Chondrocyte (in vitro differentiated cells): ENCODE data around the gene FAM53B. TPM values are rescaled to one million over a fixed set of nuclear protein-coding genes. Genes with fewer than 3 reads are reported as not detected.

ENCODE experiments used
- DNase-seq: peaks from one replicate; pipeline ENCODE4 v3.0.0; 2021; ENCODE audit warnings: mixed read lengths, low spot score
- H3K27ac Mint-ChIP-seq: one replicate; pipeline ENCODE4 v1.8.0; 2021; ENCODE audit warnings: mild to moderate bottlenecking, moderate library complexity, mixed read lengths; ENCODE audit not compliant: unreplicated experiment
- H3K27me3 Mint-ChIP-seq: 2 replicates; pipeline ENCODE4 v1.8.0; 2021; ENCODE audit warnings: low read depth, mixed read lengths
- H3K36me3 Mint-ChIP-seq: 2 replicates; pipeline ENCODE4 v1.8.0; 2021; ENCODE audit warnings: low read depth, mixed read lengths
- H3K4me1 Mint-ChIP-seq: 2 replicates; pipeline ENCODE4 v1.8.0; 2021; ENCODE audit warnings: low read depth, mild to moderate bottlenecking, mixed read lengths
- H3K4me3 Mint-ChIP-seq: one replicate; pipeline ENCODE4 v1.8.0; 2021; ENCODE audit warnings: mild to moderate bottlenecking, moderate library complexity, mixed read lengths; ENCODE audit not compliant: unreplicated experiment
- H3K9me3 Mint-ChIP-seq: 2 replicates; pipeline ENCODE4 v1.8.0; 2021; ENCODE audit warnings: low read depth, mixed read lengths
- total RNA-seq: library from RNA; stranded (reverse); gene quantifications from 3 replicates; pipeline ENCODE4 v1.2.1, GENCODE V29; 2021
- TF ChIP-seq, protein P1 (sequence below): fragments of 200-600 bp; sonication (generic); IDR thresholded peaks from 2 replicates; pipeline ENCODE4 v1.5.0; 2021; ENCODE audit warnings: antibody characterized with exemption, mild to moderate bottlenecking, moderate library complexity

Gene FAM53B
- total RNA-seq, 1 donor from 2014 or later: 16.1 TPM

DNA sequence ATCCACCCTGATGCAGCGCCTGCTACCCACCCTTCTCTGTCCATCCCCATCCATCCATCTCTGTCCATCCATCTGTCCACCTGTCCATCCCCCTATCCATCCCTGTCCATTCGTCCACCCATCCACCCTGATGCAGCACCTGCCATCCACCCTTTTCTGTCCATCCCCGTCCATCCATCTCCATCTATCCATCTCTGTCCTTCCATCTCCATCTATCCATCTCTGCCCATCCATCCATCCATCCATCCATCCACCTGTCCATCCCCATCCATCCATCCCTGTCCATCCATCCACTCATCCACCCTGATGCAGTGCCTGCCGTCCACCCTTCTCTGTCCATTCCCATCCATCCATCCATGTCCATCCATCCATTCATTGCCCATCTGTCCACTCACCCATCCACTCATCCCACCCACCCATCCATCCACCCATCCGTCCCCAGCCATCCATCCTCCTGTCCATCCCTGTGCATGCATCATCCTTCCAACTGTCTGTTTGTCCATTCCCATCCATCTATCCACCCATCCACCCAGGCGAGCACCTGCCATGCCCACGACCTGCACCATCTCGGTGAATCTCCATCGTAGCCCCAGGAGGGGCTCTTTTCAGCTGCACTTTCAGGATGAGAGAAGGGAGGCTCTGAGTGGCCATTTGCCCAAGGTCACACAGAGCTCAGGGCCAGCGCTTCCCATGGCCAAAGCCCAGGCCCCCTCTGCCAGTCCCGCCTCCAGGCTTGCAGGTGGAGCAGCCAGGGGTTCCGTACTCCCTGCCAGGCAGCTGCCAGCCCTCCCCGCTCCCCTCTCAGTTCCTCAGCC lies 145.2 kb downstream of the FAM53B start:
- TF ChIP-seq, protein P1, sequence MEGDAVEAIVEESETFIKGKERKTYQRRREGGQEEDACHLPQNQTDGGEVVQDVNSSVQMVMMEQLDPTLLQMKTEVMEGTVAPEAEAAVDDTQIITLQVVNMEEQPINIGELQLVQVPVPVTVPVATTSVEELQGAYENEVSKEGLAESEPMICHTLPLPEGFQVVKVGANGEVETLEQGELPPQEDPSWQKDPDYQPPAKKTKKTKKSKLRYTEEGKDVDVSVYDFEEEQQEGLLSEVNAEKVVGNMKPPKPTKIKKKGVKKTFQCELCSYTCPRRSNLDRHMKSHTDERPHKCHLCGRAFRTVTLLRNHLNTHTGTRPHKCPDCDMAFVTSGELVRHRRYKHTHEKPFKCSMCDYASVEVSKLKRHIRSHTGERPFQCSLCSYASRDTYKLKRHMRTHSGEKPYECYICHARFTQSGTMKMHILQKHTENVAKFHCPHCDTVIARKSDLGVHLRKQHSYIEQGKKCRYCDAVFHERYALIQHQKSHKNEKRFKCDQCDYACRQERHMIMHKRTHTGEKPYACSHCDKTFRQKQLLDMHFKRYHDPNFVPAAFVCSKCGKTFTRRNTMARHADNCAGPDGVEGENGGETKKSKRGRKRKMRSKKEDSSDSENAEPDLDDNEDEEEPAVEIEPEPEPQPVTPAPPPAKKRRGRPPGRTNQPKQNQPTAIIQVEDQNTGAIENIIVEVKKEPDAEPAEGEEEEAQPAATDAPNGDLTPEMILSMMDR: no peak
- no peak overlapping the region for H3K4me3 Mint-ChIP-seq
- no peaks in the 10 kb centered on the region for H3K9me3 Mint-ChIP-seq
- H3K27me3 Mint-ChIP-seq: no peaks in the 10 kb centered on the region
- H3K4me1 Mint-ChIP-seq: no peaks in the 10 kb centered on the region
- H3K36me3 Mint-ChIP-seq: no peaks in the 10 kb centered on the region
- peak; percentile 74 for DNase-seq
- H3K27ac Mint-ChIP-seq: no peak overlapping the region

DNA sequence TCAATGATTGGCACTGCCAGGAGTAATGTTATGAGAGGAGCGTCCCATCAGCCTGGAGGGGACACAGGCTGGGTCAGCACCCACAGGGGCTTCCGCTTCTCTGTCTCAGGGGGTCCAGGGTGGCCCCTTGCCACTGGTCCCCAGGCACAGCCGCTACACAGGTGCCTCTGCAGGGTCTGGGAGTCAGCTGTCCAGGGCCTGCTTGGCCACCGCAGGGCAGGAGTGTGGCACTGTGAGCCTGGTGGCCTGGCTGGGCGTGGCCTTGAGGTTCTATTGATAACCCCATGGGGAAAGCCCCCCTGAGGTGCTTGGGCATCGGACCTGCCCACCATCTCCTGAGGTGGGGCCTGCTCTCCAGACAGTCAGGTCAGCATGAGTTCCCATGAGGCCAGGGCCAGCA lies 146.0 kb downstream of the FAM53B start:
- Mint-ChIP-seq H3K36me3 (no peaks in the 10 kb centered on the region), H3K27ac (no peak overlapping the region), H3K4me1 (no peaks in the 10 kb centered on the region), H3K4me3 (no peak overlapping the region), H3K9me3 (no peaks in the 10 kb centered on the region), H3K27me3 (no peaks in the 10 kb centered on the region)
- TF ChIP-seq, protein P1: no peak
- peak; percentile 87 for DNase-seq

DNA sequence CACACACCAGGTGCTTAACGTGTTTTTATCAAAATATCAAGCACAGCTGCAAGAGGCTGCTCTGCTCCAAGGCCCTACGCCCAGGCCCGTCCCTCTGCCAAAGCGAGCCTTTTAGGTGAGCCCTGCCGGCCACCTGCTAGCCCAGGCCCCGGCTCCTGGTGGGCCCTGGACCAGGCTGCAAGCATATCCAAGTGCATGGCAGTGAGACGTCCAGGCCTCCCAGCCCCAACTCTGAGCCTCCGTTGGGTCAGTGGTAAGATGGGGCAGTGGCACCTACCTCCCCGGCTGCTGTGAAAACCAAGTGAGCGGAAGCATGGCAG lies 146.4 kb downstream of the FAM53B start:
- Mint-ChIP-seq H3K4me3 (no peak overlapping the region), H3K27me3 (no peaks in the 10 kb centered on the region), H3K9me3 (no peaks in the 10 kb centered on the region), H3K27ac (no peak overlapping the region), H3K36me3 (no peaks in the 10 kb centered on the region), H3K4me1 (no peaks in the 10 kb centered on the region)
- TF ChIP-seq, protein P1: no peak
- peak; percentile 69 for DNase-seq

DNA sequence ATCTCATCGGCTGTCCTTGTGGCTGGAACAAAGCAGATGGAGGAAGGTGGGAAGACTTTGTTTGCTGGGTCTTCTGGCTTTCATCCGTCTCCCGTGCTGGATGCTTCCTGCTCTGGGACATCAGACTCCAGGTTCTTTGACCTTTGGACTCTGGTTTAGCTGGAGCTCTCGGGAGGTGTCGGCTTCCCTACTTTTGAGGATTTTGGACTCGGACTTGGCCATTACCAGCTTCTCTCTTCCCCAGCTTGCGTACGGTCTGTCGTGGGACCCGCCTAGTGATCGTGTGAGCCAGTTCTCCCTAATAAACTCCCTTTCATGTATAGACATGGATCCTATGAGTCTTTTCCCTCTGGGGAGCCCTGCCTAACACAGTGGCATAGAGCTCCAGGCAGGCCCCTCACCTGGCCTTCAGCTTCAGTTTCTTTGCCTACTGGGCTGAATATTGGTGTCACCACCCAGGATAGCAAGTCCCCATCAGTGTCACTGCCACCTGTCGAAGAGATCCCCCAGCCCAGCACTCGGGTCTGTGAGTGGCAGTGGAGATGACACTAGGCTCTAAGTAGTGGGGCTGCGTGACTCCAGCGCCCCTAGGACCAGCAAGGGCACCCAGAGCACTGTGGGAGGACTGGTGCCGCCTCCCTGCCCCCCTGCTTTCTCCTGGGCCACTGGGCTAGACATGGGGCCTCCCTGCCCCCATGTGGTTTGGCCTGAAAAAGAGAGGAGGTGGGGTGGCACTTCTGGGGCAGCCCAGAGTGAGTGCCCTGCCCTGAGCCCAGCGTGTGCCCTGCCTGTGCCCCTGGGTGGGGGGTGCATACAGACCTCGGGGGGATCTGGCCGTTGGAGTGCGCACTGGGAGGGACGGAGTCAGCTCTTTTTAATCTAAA lies 147.0 kb downstream of the FAM53B start:
- no peak overlapping the region for H3K27ac Mint-ChIP-seq
- H3K27me3 Mint-ChIP-seq: no peaks in the 10 kb centered on the region
- no peaks in the 10 kb centered on the region for H3K36me3 Mint-ChIP-seq
- TF ChIP-seq, protein P1: no peak
- H3K4me1 Mint-ChIP-seq: no peaks in the 10 kb centered on the region
- H3K9me3 Mint-ChIP-seq: no peaks in the 10 kb centered on the region
- no peak overlapping the region for H3K4me3 Mint-ChIP-seq
- peak; percentile 59 for DNase-seq

DNA sequence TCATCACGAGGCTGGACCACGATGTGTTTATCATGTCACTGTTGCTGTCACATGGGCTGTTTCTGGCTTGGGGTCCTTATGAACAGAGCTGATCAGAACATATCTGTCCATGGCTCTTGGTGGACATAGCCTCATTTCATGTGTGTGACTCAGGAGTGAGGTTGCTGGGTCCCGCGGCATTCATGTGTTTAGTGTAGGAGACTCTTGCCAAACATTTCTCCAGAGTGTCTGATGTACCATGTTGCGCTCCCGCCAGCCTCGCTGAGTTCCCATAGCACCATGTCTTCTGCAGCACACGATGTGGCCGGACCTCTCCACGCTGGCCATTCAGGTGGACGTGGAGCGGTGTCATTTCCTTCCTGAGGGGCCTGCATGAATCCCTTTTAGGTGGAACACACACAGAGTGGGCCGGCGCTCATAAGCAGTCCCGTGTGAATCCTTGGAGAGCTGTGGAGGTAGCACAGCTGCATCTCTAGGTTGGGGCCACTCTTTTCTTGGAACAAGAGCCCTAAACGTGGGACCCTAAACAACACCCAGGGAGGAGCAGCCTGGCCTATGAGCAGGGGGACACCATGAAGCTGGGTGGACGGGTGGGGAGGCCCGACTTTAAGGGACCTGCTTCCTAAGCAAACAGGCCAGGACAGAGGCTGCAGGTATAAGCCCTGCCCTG lies 147.9 kb downstream of the FAM53B start:
- TF ChIP-seq, protein P1: no peak
- Mint-ChIP-seq H3K27me3 (no peaks in the 10 kb centered on the region), H3K36me3 (no peaks in the 10 kb centered on the region), H3K4me1 (no peaks in the 10 kb centered on the region), H3K27ac (no peak overlapping the region), H3K4me3 (no peak overlapping the region), H3K9me3 (peaks cover 6% of the 10 kb centered on the region)
- peak; percentile 64 for DNase-seq
